Gastroesophageal sphincter (tissue), 4 donors: Measurements from ENCODE around the gene NLRP8. TPM values are rescaled to one million over a fixed set of nuclear protein-coding genes. Genes with fewer than 3 reads are reported as not detected.

Experiments
- ATAC-seq: fragments of 150-250 bp; one replicate; pipeline ENCODE4 v1.9.1; 2016; ENCODE audit warnings: mild to moderate bottlenecking, moderate library complexity
- H3K27ac ChIP-seq, 4 donors: fragments of 200-600 bp; sonication (generic) in 3 of 4; 1 replicate in 3 of 4; 2 replicates in 1 of 4; pipeline ENCODE4 v1.5.1; 2016 to 2019
- H3K27me3 ChIP-seq: fragments of 200-600 bp; sonication (generic); one replicate; pipeline ENCODE4 v1.5.1; 2019
- H3K36me3 ChIP-seq, 2 donors: fragments of 200-600 bp; sonication (generic); one replicate each; pipeline ENCODE4 v1.5.1; 2019; ENCODE audit warnings: control low read depth in 1 of 2
- H3K4me1 ChIP-seq, 3 donors: fragments of 200-600 bp; sonication (generic); 1 replicate in 2 of 3; 2 replicates in 1 of 3; pipeline ENCODE4 v1.5.1; 2016 to 2019; ENCODE audit warnings: control low read depth in 2 of 3
- H3K4me3 ChIP-seq, 2 donors: fragments of 200-600 bp; sonication (generic); one replicate each; pipeline ENCODE4 v1.5.1; 2019; ENCODE audit warnings: mild to moderate bottlenecking in 1 of 2, moderate library complexity in 1 of 2
- H3K9me3 ChIP-seq, 3 donors: fragments of 200-600 bp; sonication (generic); one replicate each; pipeline ENCODE4 v1.5.1; 2017 to 2019; ENCODE audit warnings: control low read depth in 2 of 3
- EP300 ChIP-seq: sonication (generic); formaldehyde crosslinking; IDR thresholded peaks from one replicate; pipeline ENCODE4 v1.6.1; 2017; ENCODE audit warnings: antibody characterized with exemption, mild to moderate bottlenecking
- POLR2A ChIP-seq, 2 donors: fragments of 450-650 bp; IDR thresholded peaks; one replicate each; pipeline ENCODE4 v1.6.1; 2017; ENCODE audit warnings: antibody characterized with exemption in 2 of 2, mild to moderate bottlenecking in 2 of 2, moderate library complexity in 1 of 2
- POLR2AphosphoS5 ChIP-seq: sonication (generic); formaldehyde crosslinking; IDR thresholded peaks from one replicate; pipeline ENCODE4 v1.6.1; 2017; ENCODE audit warnings: antibody characterized with exemption
- WGBS, 2 donors: methylation state at CpG; one replicate each; pipeline ENCODE4 v1.1.5; 2018; ENCODE audit warnings: low coverage in 1 of 2; 5-methylcytosine and 5-hydroxymethylcytosine counted together
- total RNA-seq, 4 donors: library from RNA; depleted of rRNA; stranded (reverse); fragments of >200 nt; gene quantifications; one replicate each; pipeline ENCODE4 v1.1.0, GENCODE V29; 2016
- TF ChIP-seq, protein P1 (sequence below), 4 experiments: fragments of 200-600 bp in 2 of 4; fragments of 450-650 bp in 2 of 4; sonication (generic) in 1 of 4; IDR thresholded peaks; one replicate each; pipeline ENCODE4 v1.5.1; 2017 to 2019; ENCODE audit warnings: antibody characterized with exemption in 4 of 4, mild to moderate bottlenecking in 2 of 4, moderate library complexity in 2 of 4

NLRP8 gene
- not detected for total RNA-seq

DNA sequence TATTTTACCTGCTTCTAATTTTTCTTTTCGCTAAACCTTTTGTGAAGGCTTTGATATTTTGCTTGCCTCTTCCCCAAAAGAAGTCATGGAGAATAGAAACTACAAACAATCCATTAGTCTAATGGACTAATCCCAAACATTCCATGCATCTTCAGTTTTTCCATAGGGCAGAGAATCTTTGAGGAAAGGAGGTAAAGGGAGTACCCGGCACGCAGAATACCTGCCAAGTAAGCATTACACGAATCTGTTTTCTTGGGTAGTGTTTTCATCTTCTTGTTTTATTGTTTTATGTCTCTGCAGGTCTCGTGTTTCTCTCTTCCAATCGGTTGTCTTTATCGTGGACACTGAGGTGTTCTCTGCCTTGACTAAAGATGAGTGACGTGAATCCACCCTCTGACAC, at the start of gene NLRP8:
NLRP8 (plus strand) TSS at position 301 of the 400 bp plus-strand sequence.
- Histone ChIP-seq H3K27ac (no peak within 1 kb of the TSS), H3K36me3 (no peaks in the 10 kb centered on the region), H3K4me3 (no peak within 1 kb of the TSS), H3K4me1 (no peaks in the 10 kb centered on the region), H3K27me3 (peaks cover 15% of the 10 kb centered on the region), H3K9me3 (no peaks in the 10 kb centered on the region)
- ATAC-seq = no peak
- TF ChIP-seq POLR2A (IDR thresholded peaks at IDR 0.05) (no peak), POLR2AphosphoS5 (no peak)
- WGBS, 2 donors = 74% methylated on average over 8 of the region's 8 CpGs; no CpG with 5 or more reads in 1 of the 2 donors

- no peaks in the 10 kb centered on the region for H3K36me3 ChIP-seq
- peaks cover 0 to 9% (median 0%) of the 10 kb centered on the region in 3 donors for H3K9me3 ChIP-seq
- H3K4me1 ChIP-seq = no peaks in the 10 kb centered on the region
- no peak overlapping the region for H3K4me3 ChIP-seq
- H3K27ac ChIP-seq = no peak overlapping the region
- 60 to 77% methylated on average over 1 to 3 of the region's 12 CpGs for WGBS, 2 donors
- ATAC-seq = no peak
- TF ChIP-seq POLR2A (IDR thresholded peaks at IDR 0.05) (no peak), EP300 (no peak), POLR2AphosphoS5 (no peak)
- TF ChIP-seq, protein P1, sequence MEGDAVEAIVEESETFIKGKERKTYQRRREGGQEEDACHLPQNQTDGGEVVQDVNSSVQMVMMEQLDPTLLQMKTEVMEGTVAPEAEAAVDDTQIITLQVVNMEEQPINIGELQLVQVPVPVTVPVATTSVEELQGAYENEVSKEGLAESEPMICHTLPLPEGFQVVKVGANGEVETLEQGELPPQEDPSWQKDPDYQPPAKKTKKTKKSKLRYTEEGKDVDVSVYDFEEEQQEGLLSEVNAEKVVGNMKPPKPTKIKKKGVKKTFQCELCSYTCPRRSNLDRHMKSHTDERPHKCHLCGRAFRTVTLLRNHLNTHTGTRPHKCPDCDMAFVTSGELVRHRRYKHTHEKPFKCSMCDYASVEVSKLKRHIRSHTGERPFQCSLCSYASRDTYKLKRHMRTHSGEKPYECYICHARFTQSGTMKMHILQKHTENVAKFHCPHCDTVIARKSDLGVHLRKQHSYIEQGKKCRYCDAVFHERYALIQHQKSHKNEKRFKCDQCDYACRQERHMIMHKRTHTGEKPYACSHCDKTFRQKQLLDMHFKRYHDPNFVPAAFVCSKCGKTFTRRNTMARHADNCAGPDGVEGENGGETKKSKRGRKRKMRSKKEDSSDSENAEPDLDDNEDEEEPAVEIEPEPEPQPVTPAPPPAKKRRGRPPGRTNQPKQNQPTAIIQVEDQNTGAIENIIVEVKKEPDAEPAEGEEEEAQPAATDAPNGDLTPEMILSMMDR (IDR thresholded peaks at IDR 0.05) = no peak
- peaks cover 7% of the 10 kb centered on the region for H3K27me3 ChIP-seq
Observed at GRCh38 chr19:55898911-55899310, 48.7 kb upstream of the NLRP8 start.

DNA sequence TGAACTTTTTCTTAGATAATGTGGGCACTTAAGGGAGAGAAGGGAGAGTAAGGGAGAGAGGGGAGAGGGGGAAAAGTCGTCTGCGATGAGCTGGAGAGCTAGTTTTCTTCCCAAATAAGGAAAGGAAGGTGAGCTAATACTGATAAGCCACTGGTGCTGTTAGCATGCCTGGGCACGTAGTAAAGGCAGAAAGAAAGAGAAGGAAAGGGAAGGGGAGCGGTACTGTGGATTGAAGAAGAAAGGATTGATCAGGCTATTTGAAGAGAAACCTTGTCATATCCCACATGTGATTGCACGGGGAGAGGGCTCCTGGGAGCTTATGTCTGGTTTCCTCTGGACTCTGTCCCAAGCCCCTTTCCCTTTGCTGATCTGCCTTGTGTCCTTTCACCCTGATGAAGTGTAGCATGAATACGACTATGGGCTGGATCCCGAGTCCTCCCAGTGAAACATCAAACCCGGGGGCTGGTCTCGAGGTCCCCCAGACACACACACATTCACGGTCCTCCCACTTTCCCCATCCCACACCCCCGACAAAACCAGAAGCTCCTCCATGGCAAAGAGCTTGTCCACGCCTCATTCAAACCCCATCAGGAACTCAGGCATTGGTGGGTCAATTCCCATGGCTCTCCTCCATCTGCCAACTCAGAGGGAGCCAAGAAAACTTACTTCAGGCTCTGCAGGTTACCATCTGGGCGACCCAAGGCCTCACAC, 46.1 kb upstream of the NLRP8 start:
- WGBS, 2 donors = 57 to 69% methylated on average over 6 to 10 of the region's 13 CpGs
- no peak overlapping the region for H3K4me3 ChIP-seq
- no peak for ATAC-seq

DNA sequence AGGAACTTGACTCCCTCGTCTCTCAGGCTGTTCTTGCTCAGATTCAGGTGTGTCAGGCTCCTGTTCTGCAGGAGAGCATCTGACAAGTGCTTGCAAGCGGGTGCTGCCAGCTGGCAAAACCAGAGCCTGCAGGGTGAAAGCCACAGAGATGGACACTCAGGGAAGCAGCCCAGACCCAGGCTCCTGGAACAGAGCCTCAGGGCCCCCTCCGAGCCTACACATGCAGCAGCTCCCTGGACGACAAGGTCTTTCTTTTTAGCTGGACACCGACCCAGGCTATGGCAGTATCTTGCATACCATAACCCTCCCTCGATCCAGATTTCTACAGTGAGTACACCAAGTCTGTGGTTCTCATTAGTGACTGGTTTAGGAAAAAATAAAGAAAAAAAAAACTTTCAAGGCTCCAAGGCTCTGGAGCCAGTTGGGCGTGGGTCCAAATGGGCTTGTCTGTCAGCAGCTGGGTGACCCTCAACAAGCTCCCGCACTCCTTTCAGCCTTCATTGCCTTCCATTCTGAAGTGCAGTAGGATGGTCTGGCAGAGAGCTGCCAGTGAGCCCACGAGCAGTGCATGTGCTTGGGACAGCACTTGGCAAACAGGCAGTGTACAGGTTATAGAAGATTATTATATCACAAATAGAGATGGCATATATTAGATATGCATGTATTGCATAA, 45.4 kb upstream of the NLRP8 start:
- Histone ChIP-seq H3K4me3 (no peak overlapping the region), H3K4me1 (no peaks in the 10 kb centered on the region), H3K27me3 (no peaks in the 10 kb centered on the region), H3K9me3 (peaks cover 0 to 3% (median 0%) of the 10 kb centered on the region in 3 donors), H3K27ac (no peak overlapping the region), H3K36me3 (no peaks in the 10 kb centered on the region)
- 63 to 86% methylated on average over 1 to 6 of the region's 9 CpGs for WGBS, 2 donors
- no peak for ATAC-seq
- no peak for TF ChIP-seq POLR2A (IDR thresholded peaks at IDR 0.05)
- TF ChIP-seq, protein P1 (IDR thresholded peaks at IDR 0.05) = no peak
- TF ChIP-seq EP300 = no peak
- no peak for TF ChIP-seq POLR2AphosphoS5

More for the DNA sequence above, 46.1 kb upstream of the NLRP8 start:
- Histone ChIP-seq H3K27me3 (no peaks in the 10 kb centered on the region), H3K9me3 (peaks cover 0 to 3% (median 0%) of the 10 kb centered on the region in 3 donors), H3K27ac (no peak overlapping the region), H3K36me3 (no peaks in the 10 kb centered on the region), H3K4me1 (no peaks in the 10 kb centered on the region)
- TF ChIP-seq EP300 (no peak), POLR2AphosphoS5 (no peak), POLR2A (IDR thresholded peaks at IDR 0.05) (no peak)
- TF ChIP-seq, protein P1 (IDR thresholded peaks at IDR 0.05) = no peak

- no peak for TF ChIP-seq EP300
- TF ChIP-seq, protein P1 (IDR thresholded peaks at IDR 0.05) = no peak
- TF ChIP-seq POLR2A (IDR thresholded peaks at IDR 0.05) = no peak
- TF ChIP-seq POLR2AphosphoS5 = no peak
- Histone ChIP-seq H3K27me3 (peaks cover 5% of the 10 kb centered on the region), H3K4me1 (no peaks in the 10 kb centered on the region), H3K36me3 (no peaks in the 10 kb centered on the region), H3K4me3 (no peak overlapping the region), H3K27ac (no peak overlapping the region), H3K9me3 (peaks cover 0 to 19% (median 0%) of the 10 kb centered on the region in 3 donors)
- no peak for ATAC-seq
- WGBS, 2 donors = 61 to 73% methylated on average over 2 to 4 of the region's 7 CpGs
Observed at GRCh38 chr19:55907286-55907685, 40.3 kb upstream of the NLRP8 start.
